Stimulated activated CD4-positive, alpha-beta T cell treated with anti-CD3 and anti-CD28 coated beads, Interleukin-2, amount 100 ng/mL, for 24 hours (primary cell): Measurements from ENCODE around the gene ABO.
A peak's percentile ranks its signal among the peaks of the same experiment; 100 is the strongest.
"Not testable (repeated sequence)": the region's sequence is repeated elsewhere in the genome, so short reads cannot be mapped to it uniquely, and the experiment has no call there.

Experiments
- DNase-seq, 2 donors: peaks; one replicate each; pipeline ENCODE4 v3.0.0-alpha.2; 2020

The ABO gene

GRCh38 chr9:133239533-133240090 is 35.4 kb downstream of the ABO start:
- DNase-seq = no peak

DNA sequence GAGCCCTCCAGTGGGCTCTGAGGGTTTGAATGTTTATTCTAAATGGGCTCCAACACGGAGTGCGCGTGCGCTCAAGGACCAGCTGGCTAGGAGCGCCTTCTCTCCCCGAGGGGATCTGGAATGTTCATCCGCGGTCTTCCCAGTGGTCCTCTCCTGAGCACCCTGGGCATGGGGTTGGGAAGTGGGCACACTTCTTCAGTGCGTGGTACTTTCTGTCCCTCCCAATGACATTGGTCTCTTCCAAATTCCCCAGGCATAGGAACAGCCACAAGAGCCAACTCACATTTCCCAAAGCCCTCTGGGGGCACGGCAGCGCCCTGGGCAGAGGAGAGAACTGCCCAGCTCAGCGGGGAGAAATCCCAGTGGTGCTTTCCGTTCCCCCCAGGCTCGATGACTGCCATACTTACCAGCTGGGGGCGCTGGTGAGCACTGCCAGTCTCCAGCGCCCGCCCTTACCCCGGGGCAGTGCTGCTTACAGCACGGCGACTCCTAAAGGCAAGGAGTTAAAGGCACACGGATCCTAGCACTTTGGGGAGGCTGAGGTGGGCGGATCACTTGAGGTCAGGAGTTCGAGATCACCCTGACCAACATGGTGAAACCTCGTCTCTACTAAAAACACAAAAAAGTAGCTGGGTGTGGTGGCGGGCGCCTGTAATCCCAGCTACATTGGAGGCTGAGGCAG is 36.0 kb downstream of the ABO start:
- DNase-seq = peak; percentile 71 to 78

DNA sequence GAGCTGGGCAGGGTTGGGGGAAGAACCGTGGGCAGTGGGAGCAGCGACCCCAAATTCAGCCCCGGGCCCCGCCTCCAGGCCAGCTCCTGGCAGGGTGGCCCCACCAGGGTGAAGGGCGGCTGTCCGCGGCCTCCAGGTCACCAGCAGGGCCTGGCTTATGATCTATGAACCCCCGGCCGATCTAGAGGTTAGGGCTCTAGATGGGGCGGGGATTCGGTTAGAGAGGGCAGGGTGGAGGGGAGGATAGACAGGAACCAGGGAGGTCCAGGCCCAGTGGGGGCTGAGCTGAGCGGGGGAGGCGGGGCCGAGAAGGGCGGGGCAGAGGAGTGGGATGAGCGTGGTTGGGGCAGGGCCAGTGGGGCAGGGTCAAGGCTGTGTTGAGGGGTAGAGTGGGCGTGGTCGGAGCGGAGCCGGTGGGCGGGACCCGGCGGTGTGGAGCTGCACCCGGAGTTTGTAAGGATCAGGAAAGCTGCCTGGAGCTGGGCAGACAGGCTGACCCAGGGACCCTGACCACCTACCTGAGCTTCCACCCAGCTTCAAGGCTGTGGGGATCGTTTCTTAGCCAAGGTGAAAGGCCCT is 36.6 kb downstream of the ABO start:
- DNase-seq = peak; percentile 44 to 64

DNA sequence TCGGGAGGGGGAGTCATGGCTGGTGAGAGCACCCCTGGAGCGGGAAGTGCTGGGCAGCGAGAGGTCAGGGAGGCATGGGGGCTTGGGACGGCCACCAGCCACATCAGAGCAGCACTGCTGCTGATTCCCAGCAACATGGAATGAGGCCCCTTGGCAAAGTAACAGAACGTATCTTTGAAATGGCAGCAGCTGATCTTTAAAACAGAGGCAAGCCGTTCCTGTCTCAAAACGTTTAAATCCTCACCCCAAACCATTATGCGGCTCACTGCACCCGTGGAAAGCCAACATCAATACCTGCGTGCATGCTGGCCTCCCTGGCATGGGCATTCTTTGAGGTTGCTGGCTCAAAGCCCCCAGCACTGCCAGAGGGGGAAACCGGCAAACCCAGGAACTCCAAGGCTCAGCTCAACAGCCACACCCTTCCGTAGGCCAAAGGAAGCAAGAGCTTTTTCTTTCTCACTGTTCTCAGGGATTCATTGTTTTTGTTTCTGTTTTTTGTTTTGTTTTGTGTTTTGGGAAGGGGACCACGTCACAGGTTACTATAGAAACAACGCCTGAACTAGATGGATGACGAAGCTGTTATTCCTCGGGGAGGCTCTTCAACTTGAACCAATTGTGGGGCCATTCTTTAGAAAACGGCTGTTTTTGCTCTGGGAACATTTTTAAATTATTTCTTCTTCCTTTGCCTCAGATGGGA is 37.8 kb downstream of the ABO start:
- DNase-seq = no peak

GRCh38 chr9:133236291-133237034 is 38.5 kb downstream of the ABO start:
- DNase-seq = not testable (repeated sequence)

DNA sequence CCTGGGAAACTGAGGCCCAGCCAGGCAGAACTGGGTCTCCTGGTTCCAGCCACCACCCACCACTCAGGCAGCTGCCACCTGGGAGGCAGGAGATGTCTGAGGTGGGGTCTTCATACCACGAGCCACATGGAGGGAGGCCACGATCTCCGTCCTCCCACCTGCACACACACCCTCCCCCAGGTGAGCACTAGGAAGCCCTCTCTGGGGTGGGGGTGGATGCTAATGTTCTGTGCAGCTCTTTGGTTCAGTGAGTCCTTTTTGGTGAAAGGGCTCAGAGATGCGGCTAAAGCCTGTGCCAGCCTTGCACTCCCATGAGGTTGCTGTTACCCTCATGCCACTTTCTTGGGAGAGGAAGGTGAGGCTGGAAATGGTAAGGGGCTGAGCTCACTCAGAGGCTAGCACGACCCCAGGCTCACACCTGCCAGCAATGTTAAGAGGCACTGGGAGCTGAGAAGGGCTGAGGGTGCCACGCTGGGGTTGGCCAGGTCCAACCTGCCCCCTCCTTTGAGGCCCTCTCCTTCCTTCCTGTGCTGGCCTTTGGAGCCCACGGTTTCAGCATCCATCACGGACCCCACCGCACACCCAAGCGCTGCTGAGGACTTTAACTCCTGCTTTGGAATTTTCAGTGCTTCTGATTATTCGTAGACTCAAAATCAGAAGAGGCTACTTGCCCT is 39.3 kb downstream of the ABO start:
- DNase-seq = no peak

- no peak for DNase-seq
Measured at GRCh38 chr9:133234577-133235322, 40.3 kb downstream of the ABO start.

DNA sequence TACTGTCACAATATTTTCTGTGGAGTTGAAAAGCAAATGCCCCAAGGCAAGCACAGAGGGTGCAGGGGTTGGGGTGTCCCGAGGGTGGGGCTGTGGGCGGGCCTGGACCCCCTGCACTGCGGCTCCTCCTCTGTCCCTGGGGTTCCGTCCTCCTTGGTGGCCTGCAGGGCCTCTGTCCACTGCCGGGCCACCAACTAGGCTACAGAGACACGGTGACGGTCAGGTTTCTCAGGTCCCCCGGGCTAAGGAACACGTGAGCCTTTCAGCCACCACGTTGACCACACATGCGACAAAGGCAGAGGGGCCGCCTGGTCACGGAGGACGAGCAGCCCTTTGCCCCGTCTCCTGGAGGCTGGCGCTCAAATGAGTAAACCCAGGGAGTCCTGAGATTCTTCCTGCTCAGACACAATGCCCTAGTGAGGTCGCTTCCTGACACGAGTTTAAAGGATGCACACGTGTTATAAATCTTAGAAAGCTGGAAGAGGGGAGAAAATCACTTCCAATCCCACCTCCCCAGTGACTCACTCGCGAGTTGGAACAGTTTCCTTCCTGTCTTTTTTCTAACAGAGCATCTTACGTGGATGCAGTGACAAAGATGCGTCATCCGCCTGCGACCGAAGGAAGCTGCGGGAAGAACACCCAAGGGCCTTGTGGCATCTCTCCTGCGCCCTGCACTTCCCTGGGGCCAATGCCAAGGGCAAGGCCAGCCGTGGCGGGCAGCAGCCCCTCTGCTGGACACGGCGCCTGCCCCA is 41.1 kb downstream of the ABO start:
- DNase-seq = no peak

GRCh38 chr9:133231934-133232568 is 43.0 kb downstream of the ABO start:
- DNase-seq = not testable (repeated sequence)

DNA sequence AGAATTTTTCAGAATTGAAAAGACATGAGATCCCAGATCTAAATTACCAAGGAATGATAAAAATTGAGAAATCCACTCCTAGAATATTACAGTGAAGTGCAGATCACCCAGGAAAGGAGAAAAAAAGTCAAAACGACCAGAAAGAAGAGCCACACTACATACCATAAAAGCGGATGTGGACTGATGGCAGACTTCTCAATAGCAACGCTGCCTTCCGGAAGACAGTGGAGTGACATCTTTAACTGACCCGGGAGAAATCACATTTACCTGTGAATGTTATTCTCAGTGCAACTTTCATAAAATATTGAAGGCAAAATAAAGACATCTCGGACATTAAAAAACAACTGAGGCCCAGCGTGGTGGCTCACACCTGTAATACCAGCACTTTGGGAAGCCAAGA is 44.5 kb downstream of the ABO start:
- not testable (repeated sequence) for DNase-seq

DNA sequence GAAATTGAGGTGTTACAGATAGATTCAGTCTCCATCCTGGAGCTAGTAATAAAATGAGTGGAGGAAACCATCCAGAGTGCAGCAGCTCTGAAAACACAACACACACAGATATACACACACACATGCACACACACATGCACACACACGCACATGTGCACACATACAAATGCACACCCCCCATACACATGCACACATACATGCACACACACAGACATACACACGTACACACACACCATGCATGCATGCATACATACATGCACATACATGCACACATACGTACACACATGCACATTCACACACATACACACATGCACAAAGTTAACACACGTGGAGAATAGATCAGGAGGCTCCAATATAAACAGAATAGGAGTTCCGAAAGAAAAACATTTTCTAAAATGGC is 44.9 kb downstream of the ABO start:
- DNase-seq = no peak

- DNase-seq = not testable (repeated sequence)
Measured at GRCh38 chr9:133228474-133229193, 46.4 kb downstream of the ABO start.

DNA sequence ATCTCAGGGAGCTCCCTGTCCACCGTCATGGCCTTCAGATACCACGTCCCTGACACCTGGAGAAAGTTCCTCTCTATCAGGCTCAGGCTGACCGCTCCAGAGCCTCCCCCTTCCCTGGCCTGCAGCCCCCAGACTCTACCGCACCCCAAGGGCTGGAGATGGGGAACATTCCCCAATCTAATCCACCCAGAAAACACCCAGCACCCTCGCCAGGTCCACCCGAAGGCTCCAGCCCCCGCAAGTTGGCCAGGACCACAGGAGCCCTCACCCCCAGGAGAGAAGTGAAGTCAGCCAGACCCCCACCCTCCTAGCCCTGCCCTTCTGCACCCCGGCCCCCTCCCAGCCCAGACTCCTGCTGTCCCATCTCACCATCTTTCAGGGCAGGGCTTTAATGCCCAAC is 47.0 kb downstream of the ABO start:
- DNase-seq = not testable (repeated sequence)

- DNase-seq = no peak
Measured at GRCh38 chr9:133227242-133227860, 47.6 kb downstream of the ABO start.

DNA sequence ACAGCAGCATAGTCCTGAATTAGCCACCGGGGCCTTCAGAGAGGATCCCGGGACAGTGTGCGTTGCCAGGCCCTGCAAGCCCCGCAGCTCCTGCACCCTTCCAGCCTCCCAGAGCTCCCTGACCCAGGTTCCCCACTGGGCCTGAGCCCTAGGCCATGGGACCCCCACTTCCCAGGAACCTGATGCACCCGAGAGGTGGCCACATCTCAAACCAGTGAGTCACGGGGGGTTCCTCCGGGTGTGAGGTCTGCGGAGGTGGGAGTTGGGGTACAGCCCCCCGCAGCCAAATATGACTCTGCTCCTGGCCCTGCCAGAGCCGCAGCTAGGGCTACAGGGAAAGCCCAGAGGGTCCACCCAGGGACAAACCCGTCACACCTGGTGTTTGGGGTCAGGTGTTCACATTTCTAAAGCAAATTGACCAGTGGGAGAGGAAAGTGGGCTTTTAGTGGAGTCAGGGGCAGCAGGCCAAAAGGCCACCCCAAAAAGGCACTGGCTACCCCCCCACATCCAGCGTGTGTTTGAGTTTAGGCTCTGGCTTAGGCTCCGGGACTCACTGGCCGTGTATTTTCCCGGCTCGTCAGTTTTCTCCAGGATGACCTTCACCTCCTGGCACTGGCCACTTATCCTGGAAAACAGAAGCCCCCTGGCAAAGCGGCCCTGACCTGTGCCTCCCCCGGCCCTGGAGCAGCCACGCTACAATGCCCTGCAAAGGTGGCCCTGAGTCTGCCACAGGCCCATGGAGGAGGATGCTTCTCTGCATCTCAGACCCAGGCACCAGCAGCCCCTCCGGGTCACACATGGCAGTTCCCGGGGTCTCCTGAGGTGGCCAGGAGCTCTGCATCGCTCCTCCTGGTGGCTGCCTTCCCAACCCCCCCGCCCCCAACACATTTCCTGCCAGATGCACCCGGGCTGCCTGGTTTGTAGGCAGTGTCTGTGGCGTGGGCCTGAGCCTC is 48.5 kb downstream of the ABO start:
- DNase-seq = no peak

- DNase-seq = no peak
Measured at GRCh38 chr9:133225171-133226011, 49.6 kb downstream of the ABO start.

GRCh38 chr9:133224762-133225161 is 50.2 kb downstream of the ABO start:
- DNase-seq = no peak
